Fibroblast of skin of right biceps (primary cell): ENCODE results near the gene ROBO1.

ENCODE experiments used
- DNase-seq: peaks from one replicate; pipeline ENCODE4 v3.0.0-alpha.2; 2013

Gene ROBO1

DNA sequence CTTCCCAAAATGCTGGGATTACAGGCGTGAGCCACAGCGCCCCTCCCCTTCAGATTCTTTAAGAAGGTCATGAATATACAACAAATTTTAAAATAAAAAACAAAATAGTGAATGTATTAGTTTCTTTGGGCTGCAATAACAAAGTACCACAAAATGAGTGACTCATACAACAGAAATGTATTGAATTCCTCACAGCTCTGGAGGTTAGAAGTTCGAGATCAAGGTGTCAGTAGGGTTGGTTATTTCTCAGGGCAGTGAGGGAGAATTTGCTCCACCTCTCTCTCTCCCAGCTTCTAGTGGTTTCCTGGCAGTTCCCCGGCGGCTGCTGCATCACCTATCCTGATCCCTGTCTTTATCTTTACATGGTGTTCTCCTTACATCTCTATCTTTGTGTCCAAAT lies 804.0 kb downstream of the ROBO1 start:
- DNase-seq = peak; percentile 32

DNA sequence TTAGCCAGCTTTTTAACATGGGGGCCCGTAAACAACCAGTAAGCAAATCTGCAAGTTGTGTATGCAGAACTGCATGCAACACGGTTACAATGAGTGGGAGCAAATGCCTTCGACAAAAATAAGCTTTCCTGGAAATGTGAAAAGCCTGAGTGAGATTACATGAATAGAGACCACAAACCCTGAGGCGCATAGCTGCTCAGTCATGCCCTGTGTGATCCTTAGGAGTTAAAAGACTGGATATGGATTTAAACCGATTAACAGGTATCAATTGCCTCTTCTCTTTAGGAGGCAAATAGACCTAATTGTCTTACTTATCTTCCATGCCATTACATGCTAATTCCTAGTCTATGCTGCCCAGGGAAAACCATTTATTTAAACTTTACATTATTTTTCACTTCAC lies 810.3 kb downstream of the ROBO1 start:
- DNase-seq = no peak

DNA sequence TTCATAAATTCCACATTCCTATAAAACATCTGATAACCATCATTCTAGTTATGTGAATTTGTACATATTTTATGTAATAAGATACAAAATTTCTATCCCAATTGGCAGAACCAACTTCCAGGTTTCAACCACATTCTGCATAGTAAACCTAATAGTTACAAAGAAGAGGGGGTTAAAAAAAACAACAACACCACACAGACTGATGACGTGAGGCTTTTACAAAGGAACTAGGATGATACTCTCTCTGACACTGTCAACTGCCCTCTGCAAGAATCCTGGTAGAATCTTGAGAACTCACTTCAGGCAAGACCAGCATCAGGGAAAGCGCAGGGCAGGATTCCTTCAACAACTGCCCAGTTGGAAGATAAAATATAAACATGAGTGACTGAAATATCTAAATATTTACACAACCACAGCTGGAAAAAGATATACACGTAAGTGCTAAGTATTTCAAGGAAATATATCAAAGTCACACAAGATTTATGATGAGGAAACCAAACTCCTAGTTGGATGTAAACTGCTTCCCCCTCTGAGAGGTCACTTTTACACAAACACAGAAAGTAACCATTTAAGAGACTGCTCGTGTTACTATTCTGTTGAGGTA lies 816.4 kb downstream of the ROBO1 start:
- no peak for DNase-seq

DNA sequence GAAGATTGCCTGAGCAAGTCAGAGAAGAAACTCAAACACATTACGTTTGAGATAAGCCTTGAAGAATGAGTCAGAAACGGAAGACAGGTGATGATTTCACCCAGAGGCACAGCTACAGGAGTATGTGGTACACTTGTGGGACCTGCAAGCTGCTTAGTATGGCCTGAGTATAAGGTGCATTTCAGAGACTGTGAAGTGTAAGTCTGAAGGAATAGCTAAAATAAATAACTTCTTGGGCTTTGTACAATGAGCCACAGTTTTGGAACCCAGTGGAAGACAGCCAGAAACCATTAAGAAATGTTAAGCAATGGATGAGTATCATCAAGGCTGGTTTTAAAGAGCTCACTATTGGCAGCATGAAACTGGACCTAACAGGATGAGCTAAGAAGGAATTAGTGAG lies 826.2 kb downstream of the ROBO1 start:
- DNase-seq = peak; percentile 89

DNA sequence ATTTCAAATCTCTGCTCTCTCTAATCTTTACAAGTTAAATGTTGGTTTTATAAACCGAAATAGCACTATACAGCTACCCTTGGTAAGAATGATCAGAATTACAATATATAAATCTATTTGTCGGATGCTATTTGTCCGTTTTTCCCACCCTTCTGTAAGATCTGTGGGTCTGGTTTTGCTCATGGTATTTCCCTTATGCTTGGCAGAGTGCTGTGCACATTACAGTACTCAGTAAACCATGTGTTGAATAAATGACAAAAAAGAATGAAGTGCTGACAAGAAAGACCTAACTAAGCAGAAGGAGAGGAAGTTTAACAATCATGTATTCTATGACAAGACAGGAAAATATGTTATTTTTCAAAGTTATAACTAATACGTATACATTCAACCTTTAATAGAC lies 827.2 kb downstream of the ROBO1 start:
- DNase-seq = peak; percentile 32

DNA sequence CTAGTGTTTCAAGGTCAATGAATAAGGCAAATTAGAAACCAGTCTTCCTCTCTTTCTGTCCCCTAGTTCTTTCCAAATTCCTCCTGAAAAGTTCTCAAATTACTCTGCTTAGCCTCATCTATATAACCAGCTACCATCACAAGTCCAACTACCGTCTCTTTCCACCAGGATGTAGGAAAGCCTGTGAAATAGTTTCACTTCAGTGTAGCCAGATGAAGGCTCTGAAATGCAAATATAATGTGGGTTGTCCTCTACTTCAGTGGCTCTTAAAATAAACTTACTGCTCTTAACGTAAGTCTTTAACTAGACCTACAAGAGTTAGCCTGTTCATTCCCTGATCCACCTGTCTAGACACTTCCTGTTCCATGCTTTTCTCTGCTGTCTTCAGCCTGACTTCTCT lies 827.7 kb downstream of the ROBO1 start:
- no peak for DNase-seq

DNA sequence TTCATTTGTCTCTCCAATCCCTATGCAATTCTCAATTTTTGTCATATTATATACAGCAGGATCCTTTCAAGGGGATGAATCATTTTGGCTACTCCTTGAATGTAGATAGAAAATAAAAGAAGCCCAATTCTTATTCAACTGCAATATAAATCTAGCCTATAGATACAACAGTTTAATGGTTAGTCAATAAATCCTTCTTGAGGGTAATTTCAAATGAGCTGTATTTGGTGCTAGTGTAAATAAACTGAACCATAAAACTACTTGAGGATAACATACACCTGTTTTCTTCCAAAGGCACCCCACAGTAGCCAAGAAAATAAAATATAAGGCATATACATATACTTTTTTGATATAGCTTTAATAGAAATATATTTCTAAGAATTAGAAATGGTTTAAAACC lies 830.3 kb downstream of the ROBO1 start:
- no peak for DNase-seq

DNA sequence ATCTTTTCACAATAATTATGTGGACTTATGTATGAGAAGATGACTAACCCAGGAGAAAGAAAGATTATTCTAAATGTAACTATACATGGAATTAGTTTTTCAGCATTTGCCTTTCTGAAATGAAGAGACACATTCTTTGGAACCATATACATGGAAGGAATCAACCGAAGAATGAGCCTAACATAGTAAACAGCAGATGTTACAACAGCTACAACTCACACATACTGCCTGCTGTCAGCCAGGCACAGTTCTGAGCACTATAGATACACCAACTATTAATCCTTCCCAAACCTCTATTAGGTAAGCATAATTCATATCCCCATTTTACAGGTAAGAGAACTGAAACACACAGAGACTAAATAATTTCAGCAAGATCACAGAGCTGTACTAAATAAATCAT lies 840.0 kb downstream of the ROBO1 start:
- no peak for DNase-seq

DNA sequence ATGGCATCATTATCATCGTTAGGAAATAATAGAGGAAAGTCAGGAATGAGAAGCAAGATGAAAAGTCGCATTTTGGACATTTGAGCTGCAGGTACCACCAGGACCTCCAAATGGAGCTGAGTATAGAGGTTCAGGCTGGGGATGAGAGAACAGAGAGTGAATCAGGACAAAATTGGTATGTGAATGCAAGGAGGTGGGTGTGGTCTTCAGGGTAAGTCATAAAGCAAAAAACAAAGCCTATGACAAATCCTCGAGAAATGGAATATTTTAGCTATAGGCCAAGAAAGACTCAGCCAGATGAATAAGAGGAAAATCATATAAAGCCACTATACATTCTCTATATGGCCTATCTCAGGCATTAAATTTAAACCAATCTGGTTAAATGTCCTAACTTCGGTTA lies 841.3 kb downstream of the ROBO1 start:
- peak; percentile 38 for DNase-seq

DNA sequence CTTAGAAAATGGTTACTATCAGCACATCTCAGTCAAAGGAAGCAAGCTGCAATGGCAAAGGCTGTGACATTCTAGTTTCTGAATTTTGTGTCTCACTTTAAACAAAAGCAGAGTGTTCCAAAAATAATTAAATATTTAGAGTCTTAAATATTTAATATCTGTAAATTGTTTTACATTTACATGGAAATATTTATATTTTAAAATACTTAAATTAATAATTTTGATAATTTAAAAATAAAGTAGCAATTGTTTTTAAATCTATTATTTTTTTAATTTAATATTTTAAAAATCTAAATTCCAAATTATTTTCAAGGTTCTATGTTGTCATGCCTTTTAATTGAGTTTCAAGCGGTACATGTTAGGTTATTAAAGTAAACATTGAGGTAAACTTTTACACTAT lies 843.1 kb downstream of the ROBO1 start:
- DNase-seq = no peak

DNA sequence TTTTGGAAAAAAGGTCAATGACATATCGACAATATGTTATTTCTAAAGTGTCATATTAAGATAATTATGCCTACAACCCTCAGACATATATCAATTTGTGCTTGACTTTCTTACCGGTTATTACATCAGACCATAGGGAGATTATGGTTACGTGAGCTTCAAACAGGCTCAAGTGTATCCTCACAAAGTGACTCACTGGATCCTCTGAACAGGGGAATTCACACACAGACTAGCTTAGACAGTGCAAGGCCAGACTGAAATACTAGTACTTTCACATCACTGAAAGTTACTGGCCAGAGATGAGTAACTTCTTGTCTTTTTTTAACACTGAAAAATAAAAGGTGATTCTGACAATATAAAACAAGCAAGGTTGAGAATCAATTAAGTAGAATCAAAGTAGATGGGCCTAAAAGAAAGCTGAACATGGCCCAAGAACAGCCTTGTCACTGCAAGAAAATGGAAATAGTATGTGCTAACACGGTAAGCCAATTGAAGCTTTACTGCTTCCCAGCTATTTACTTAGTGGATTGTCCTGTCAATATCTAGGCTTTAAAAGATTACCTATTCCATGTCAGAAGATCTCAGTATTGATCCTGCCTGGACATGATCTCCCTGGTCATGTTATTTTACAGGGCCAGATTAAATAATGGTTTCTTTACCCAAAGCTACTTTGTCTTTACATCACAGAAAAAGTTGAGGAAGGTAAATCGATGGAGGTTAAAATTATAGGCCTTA lies 848.6 kb downstream of the ROBO1 start:
- peak; percentile 93 for DNase-seq

DNA sequence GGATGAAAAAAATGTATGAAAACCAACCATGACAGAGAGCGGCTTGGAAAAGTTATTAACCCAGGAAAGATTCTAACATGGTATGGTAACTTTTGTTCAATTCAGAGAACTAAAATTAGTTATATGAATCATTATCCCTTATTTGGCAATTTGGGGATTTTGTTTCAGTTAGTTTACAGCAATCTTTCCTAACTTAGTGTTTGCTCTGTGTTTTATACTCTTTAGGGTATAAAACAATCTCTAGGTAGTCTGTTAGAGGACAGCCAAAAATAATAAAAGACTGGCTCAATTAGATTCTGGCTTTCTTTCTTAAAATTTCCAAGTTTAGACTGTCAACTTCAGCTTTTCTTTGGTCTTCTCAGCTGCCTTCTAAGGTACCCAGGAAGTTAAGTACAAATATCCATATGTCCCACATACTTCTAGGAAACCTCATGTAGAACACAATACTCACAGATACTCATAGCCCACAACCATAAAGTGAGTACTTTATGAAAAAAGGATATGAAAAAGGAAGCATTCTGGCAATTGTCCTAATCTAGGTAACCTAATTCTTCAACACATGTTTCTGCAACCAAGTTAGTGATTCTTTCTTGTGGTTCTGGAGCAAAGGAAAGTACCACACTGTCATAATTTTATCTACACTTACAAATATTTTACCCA lies 849.3 kb downstream of the ROBO1 start:
- DNase-seq = peak; percentile 49

DNA sequence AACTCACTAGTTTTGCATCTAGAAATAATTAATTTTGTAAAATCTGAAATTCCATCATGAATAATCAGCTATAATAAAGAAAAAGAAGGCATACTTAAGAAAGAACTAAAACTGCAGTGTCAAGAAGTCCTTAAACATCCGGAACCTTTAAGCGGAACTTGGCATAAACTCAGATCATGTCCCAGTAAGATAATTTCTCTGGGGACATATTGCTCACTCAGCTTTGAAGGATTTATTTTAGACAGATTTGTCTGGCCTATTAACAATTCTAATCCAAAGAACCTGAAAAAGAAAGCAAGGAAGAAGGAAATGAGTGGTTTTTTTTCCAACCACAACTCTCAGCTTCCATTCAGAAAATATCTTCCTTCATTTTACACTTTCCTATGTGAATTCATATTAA lies 850.3 kb downstream of the ROBO1 start:
- DNase-seq = no peak

DNA sequence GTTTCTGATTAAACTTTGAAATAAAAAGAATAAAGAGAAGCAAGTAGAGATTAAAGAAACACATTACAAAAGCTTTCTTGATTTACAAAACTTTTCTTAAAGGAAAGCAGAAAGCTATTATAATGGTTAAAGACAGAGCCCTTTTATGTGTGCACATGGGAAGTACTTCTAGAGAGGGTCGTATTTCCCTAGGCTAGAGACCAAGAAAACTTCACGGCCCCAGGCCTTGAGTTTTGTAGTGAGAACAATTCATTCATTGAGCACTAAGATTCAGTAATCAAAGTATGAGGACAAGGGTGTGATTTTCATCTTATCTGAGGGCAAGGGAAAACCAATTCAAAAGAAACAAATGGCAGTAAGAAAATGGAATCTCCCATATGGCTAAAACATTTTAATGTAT lies 854.1 kb downstream of the ROBO1 start:
- DNase-seq = no peak

DNA sequence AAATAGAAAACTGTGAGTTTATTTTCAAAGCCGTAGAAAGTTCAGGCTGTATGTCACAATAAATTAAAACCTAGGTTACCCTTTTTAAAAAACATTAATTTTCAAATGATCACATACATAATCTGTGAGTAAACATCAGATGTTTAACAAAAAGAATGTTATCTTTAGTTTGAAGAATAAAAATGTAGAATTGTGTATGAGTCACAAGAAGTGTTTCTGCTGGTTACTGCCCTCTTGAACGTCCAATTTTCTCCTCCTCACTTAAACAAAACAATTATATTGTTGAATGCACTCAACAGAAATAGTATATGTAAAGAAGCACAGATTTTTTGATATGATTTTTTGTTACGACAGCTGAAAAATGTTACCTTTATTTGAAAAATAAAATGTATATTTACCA lies 855.1 kb downstream of the ROBO1 start:
- no peak for DNase-seq

DNA sequence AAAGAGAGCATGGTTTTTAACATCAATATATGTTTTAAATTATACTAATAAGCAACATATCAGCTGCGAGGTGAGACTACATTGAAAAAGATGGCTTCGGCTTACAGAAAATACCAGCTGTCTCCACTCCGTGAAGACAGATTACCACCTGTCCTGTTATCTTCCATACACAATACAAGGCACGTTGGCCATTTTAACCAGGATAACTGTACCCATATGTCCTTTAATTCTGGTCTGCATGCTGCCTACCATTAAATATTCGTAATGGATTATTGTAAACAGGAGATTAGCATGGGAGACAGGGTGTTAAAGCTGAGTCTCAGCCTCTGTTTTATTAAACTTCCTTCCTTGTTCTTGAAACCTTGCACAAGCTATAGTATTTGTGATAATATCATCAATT lies 855.5 kb downstream of the ROBO1 start:
- no peak for DNase-seq

DNA sequence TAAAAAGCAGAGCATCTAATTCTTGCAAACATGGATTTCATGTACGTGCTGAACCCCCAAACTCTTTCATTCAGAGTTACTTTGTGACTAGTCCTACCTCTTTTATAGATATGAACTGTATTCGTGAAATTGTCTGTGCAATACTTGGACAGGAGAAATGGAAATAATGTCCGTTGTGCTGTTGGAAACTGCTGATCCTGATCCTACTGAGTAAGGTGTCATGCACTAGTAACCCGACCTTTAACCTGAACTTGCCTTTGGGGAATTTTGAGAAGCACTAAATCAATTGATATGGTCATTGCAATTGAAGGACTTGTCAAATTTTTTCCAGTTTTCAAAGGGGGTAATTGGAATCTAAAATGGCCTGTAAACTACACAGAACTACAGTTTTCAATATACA lies 856.4 kb downstream of the ROBO1 start:
- DNase-seq = no peak

DNA sequence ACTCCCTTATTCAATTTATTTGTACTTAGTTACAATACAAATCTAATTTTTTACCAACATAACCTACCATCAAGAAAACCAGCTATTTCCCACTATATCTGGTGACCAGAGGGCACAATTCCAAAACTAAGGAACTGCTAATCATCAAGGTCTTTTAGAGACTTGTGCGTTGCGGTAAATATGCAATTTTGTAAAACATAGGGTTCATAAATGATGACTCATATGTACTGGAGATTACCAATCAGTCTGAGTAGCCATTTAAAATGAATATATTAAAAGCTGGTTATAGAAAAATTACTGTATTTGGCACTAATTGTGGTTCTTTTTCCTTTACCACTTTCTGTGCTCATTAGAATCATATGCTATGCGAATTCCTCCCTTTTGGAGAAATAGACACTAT lies 859.6 kb downstream of the ROBO1 start:
- no peak for DNase-seq

DNA sequence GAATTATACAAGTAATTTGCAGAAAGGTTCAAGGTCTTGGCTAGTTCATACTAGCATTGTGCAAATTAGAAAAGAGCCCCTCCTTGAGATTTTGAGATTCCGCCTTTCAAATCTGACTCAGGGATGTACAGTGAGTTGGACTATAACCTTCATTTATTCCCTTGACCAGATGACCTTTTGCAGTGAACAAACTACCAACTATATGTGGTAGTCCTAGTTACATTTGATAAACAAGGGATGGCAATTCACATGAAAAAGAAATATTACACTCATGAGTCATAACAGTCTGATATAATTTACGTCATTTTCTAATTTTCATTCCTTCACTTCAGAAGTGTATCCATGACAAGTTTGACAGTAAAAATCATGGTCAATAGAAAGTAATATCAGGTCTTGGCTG lies 860.4 kb downstream of the ROBO1 start:
- DNase-seq = no peak

DNA sequence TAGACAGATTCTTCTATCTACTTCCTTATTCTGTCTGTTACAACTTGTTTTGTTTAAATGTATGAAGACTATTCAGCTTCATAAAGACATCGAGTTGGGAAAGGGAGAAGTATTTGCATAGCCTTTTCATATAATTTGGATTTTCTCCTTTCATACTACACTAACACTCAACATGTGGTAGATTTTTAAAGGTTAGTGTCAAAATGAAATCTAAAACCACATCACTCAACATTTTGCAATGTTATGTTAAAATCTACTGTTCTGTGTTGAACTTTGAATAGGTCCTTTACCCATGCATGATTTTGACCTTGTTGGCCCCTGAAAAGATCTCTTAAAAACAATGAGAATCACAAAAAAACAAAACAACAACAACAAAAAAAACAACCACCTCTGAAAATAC lies 860.9 kb downstream of the ROBO1 start:
- no peak for DNase-seq

DNA sequence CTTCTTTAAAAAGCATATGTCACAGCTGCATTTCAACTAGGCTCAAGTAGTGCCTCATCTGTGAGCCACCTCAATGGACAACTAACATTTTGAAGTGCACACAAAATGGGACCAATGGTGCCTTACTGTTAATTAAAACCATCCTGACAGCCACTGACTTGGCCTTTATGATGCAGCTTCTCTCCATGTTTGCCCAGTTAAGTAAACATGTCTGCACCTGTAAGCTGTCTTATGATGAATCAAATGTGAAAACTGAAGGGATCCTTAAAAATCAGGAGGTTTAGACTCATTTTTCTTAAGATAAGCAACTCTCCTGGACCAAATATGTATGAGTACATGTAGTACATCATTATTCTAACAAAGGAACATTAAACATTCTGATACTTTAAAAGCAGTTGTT lies 861.6 kb downstream of the ROBO1 start:
- DNase-seq = no peak

DNA sequence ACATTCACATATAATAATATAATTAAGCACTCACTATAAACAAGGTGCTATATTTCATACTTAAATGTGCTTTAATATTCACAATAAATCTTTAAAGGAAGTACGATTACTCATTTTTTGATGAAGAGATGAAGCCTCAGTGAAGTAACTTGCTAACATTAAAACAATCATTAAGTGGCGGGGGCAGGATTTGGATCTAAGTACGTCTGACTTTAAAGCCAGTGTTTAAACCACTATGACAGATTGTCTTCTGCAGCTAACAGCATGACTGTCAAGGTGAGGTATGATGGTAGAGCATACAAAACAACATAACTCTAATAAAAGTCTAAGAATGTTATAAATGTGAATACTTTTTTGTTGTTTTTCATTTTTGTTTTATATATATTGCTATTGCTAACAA lies 862.1 kb downstream of the ROBO1 start:
- DNase-seq = no peak

DNA sequence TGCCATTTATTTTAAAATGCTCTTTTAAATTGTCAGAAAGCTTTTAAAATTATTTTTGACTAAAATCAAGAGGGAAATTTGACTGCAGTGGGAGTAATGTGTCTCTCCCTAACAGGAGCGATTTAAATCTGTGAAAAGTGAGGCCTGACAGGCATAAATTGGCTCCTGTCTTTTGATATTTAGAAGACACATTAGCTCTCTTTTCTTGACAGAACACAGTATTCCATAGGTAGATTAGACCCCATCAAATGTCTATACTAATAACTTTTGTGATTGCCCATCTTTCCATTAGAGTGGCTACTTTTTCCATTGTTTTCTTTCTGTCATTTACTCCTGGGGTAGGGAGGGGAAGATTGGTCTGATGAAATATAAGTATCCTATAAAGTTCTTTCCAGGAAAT lies 866.3 kb downstream of the ROBO1 start:
- no peak for DNase-seq

DNA sequence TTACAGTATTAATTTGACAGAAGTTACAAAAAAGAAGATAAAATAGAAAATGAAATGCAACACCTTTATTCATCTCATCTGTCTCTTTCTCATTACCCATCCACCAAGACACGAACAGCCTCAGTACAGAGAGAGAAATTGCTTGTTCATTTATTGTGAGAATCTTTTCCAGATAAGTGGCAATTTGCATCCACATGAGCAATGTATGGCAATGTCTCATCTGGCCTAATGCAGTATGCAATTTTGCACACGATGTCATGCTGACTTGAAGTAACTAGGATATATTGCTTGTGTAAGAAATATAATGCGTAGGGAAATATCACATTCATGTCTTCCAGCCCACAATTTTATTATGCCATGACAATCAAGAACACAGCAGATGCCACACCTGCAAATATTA lies 866.9 kb downstream of the ROBO1 start:
- no peak for DNase-seq

DNA sequence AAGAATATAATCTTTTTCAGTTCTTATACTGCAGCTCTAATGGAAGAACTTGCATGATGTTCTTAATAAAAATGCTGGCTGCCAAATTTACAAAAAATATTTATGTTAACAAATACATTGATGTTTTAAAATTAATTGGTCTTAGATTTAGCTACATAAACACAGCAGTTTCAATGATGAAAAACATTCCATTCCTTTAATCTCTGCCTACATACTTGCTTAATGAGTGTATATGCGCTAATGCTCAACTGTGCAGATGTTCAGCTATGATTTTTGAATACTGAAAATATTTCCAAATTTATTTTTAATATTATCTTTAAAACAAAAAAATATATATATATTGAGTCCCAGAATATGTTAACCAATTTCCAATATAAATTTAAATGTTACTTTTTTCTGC lies 867.4 kb downstream of the ROBO1 start:
- DNase-seq = no peak
